Activated naive CD8-positive, alpha-beta T cell (primary cell): Measurements from ENCODE around the gene ZNF496.
A peak's percentile ranks its signal among the peaks of the same experiment; 100 is the strongest.
"Not testable (repeated sequence)": the region's sequence is repeated elsewhere in the genome, so short reads cannot be mapped to it uniquely, and the experiment has no call there.

Source experiments
- H3K27ac Mint-ChIP-seq: one replicate; pipeline ENCODE4 v1.8.0; 2021; ENCODE audit warnings: mixed read lengths
- H3K27me3 Mint-ChIP-seq: one replicate; pipeline ENCODE4 v1.8.0; 2021; ENCODE audit warnings: mixed read lengths
- H3K36me3 Mint-ChIP-seq: one replicate; pipeline ENCODE4 v1.8.0; 2021; ENCODE audit warnings: mixed read lengths
- H3K4me1 Mint-ChIP-seq: one replicate; pipeline ENCODE4 v1.8.0; 2021; ENCODE audit warnings: low read depth, mixed read lengths
- H3K4me3 Mint-ChIP-seq: one replicate; pipeline ENCODE4 v1.8.0; 2021; ENCODE audit warnings: mild to moderate bottlenecking, mixed read lengths
- H3K9me3 Mint-ChIP-seq: one replicate; pipeline ENCODE4 v1.8.0; 2021; ENCODE audit warnings: low read depth, mixed read lengths

ZNF496 gene

DNA sequence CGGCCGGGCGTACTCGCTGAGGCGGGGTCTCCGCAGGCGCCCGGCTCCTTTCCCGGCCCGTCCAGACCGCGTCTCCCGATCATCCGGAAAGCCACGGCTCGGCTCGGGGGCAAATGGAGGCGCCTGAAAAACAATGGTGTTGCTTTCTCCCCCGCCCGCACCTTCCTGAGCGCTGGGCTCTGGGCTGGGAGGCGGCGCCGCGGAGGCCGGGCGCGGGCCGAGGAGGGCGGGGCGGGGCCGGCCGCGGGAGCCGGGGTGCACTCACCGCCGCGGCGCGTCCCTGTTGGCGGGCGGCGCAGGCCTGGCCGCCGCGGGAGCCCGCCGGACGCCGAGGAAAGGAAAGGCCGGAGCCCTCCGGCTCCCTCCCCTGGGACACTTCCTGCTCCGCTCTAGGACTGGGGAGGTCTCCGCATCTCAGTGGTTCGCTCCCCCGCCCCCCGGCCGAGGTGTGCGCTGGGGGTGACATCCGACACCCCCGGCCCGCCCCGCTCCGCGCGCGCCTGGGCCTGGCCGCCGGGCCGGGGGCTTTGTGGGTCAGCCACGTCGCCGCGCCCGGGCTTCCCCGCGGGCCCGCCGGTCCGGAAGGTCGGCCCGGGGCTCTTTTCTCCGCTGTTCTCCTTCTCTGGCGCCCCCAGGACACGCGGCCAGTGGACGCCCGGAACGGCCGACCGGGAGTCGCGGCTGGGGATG lies at the start of gene ZNF496:
Gene ZNF496 (minus strand): TSS at position 343 of the 690 bp plus-strand sequence. CDS start 2,289 bp downstream, outside the sequence.
- Mint-ChIP-seq H3K36me3 (peaks cover 4% of the 10 kb centered on the region), H3K4me1 (peaks cover 62% of the 10 kb centered on the region), H3K27ac (peak within 1 kb of the TSS; percentile 85), H3K27me3 (no peaks in the 10 kb centered on the region), H3K4me3 (peak within 1 kb of the TSS; percentile 88), H3K9me3 (no peaks in the 10 kb centered on the region)

DNA sequence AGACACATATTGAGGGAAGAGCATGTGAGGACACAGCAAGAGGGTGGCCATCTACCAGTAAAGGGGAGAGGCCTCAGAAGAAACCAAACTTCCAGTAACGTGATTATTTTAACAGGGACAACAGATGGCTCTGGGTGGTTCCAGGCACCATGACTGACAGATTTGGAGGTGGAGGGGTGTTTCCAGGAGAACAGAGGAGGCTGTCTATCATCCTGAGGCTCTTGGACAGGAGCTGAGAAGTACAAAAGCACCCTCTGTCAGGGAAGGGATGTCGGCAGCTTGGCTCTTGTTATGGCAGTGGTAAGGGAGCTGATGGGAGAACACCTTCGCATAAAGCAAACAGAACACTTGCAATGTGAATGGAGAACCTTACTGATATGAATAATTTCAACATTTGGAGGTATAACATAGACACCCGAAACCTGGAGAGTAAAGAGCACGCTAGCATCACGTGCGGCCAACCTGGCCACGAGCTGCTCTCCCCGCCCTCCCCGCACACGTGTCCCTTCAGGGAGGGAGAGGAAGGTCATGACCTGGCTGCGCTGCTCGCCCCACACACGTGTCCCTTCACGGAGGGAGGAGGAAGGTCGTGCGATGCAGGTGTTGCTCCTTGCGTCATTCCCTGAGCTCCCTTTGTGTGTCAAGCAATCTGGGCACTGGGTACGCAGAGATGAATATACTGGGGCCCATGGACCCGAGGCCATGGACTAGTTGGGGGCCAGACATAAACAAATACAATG lies 46.8 kb upstream of the ZNF496 start:
- Mint-ChIP-seq H3K27me3 (no peaks in the 10 kb centered on the region), H3K4me3 (no peak overlapping the region), H3K36me3 (peaks cover 3% of the 10 kb centered on the region), H3K27ac (no peak overlapping the region), H3K9me3 (no peaks in the 10 kb centered on the region), H3K4me1 (peaks cover 4% of the 10 kb centered on the region)

DNA sequence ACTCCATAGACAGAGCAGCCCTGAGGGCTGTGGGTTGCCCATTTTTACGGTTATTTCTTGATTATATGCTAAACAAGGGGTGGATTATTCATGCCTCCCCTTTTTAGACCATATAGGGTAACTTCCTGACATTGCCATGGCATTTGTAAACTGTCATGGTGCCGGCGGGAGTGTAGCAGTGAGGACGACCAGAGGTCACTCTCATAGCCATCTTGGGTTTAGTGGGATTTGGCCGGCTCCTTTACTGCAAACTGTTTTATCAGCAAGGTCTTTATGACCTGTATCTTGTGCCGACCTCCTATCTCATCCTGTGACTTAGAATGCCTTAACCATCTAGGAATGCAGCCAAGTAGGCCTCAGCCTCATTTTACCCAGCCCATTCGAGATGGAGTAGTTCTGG lies 46.0 kb upstream of the ZNF496 start:
- H3K4me3 Mint-ChIP-seq, H3K4me1 Mint-ChIP-seq, H3K36me3 Mint-ChIP-seq, H3K9me3 Mint-ChIP-seq, H3K27me3 Mint-ChIP-seq, H3K27ac Mint-ChIP-seq: not testable (repeated sequence)

DNA sequence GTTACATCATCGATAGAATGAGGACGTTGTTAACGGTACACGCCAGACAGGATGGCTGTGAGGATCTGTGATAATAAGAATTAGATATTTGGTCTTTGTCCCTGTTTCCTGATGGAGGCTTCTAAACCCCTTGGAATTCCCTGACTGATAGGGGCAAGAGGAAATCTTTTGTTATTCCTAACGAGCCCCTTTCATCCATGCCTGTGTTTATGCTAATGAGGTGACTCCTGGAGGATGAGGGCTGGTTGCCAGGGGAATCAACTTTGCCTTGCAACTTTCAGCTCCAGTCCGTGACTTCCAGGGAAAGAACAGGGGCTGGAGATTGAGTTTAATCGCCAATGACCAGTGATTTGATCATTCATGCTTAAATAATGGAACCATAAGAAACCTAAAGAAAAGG lies 45.0 kb upstream of the ZNF496 start:
- Mint-ChIP-seq H3K27me3 (no peaks in the 10 kb centered on the region), H3K27ac (no peak overlapping the region), H3K9me3 (no peaks in the 10 kb centered on the region), H3K36me3 (peaks cover 3% of the 10 kb centered on the region), H3K4me1 (peaks cover 6% of the 10 kb centered on the region), H3K4me3 (no peak overlapping the region)

DNA sequence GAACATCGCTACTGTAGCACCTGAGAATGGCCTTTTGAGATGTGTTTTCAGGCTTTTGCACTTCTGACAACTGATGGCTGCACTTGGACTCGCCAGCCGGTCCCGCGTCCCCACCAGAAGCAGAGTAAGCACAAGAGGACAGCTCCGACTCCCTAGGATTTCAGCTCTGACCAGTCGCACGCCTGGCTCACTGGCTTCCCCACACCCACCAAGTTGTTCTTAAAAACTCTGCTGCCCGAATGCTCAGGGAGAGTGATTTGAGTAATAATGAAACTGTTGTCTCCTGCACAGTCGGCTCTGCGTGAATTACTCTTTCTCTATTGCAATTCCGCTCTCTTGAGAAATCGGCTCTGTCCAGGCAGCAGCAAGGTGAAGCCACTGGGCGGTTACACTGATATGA lies 44.1 kb upstream of the ZNF496 start:
- no peaks in the 10 kb centered on the region for H3K9me3 Mint-ChIP-seq
- no peak overlapping the region for H3K4me3 Mint-ChIP-seq
- H3K27ac Mint-ChIP-seq, result no peak overlapping the region
- peaks cover 6% of the 10 kb centered on the region for H3K4me1 Mint-ChIP-seq
- H3K27me3 Mint-ChIP-seq, result no peaks in the 10 kb centered on the region
- peaks cover 3% of the 10 kb centered on the region for H3K36me3 Mint-ChIP-seq

DNA sequence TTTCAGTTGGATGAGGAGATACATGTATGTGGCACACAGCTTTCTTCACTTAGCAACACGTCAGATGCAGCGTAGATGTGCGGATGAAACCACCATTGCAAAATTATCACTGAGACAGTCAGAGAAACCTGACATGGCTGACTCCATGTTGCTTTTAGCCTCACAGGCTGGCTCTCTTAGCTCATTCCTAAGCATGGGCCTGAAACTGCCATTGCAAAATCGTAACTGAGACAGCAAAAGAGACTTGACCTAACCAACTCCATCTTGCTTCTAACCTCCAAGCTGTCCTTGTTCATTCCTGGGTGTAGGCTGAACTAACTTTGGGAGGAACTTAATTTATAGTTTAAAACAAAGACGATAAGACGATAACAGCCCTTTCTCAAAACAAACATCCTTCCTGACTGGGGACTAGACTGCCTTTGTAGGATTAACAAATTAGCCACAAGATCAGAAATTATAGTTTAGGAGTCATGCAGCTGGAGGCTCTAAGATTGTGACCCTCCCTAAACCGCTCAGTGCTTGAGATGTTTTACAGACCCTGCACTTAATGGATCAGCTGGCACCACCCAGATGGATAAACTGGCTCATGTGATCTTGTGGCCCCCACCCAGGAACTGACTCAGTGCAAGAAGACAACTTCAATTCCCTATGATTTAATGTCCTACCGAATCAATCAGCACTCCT lies 43.1 kb upstream of the ZNF496 start:
- not testable (repeated sequence) for H3K4me3 Mint-ChIP-seq, H3K9me3 Mint-ChIP-seq, H3K27ac Mint-ChIP-seq, H3K36me3 Mint-ChIP-seq, H3K4me1 Mint-ChIP-seq, H3K27me3 Mint-ChIP-seq

DNA sequence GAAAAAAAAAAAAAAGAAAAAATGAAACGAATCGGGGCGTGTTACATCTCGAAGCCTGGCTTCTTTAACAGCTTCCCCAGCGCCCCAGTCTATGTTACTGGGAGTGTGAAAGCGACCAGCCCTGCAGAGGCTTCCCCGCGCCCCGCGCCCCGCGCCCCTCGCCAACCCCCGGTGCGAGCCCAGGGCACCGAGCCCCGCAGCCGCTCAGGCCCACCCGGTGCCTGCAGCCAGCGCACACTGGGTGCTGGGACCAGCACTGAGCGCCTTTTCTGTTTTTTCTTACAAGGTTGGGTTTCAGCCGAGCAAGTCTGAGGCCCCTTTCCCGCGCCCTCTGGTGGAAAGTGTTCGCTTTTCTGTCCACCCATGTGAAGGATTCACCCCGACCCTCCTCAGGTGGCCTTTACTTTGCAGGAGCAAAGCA lies 42.1 kb upstream of the ZNF496 start:
- H3K4me3 Mint-ChIP-seq, result no peak overlapping the region
- no peak overlapping the region for H3K27ac Mint-ChIP-seq
- peaks cover 3% of the 10 kb centered on the region for H3K36me3 Mint-ChIP-seq
- H3K27me3 Mint-ChIP-seq, result no peaks in the 10 kb centered on the region
- H3K4me1 Mint-ChIP-seq, result peaks cover 6% of the 10 kb centered on the region
- H3K9me3 Mint-ChIP-seq, result no peaks in the 10 kb centered on the region

DNA sequence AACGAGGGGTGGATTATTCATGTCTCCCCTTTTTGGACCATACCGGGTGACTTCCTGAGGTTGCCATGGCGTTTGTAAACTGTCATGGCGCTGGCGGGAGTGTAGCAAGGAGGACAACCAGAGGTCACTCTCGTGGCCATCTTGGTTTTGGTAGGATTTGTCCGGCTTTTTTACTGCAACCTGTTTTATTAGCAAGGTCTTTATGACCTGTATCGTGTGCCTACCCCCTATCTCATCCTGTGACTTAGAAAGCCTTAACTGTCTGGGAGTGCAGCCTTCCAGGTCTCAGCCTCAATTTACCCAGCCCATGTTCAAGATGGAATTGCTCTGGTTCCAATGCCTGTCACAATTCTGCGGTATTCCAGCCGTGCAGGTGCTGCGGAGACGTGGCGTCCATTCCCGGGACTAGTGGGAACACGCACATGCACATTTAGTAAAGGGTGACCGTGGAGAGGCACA lies 40.2 kb upstream of the ZNF496 start:
- H3K27me3 Mint-ChIP-seq, result peaks cover 3% of the 10 kb centered on the region
- peaks cover 6% of the 10 kb centered on the region for H3K4me1 Mint-ChIP-seq
- H3K9me3 Mint-ChIP-seq, result no peaks in the 10 kb centered on the region
- H3K36me3 Mint-ChIP-seq, result no peaks in the 10 kb centered on the region
- no peak overlapping the region for H3K4me3 Mint-ChIP-seq
- H3K27ac Mint-ChIP-seq, result no peak overlapping the region

DNA sequence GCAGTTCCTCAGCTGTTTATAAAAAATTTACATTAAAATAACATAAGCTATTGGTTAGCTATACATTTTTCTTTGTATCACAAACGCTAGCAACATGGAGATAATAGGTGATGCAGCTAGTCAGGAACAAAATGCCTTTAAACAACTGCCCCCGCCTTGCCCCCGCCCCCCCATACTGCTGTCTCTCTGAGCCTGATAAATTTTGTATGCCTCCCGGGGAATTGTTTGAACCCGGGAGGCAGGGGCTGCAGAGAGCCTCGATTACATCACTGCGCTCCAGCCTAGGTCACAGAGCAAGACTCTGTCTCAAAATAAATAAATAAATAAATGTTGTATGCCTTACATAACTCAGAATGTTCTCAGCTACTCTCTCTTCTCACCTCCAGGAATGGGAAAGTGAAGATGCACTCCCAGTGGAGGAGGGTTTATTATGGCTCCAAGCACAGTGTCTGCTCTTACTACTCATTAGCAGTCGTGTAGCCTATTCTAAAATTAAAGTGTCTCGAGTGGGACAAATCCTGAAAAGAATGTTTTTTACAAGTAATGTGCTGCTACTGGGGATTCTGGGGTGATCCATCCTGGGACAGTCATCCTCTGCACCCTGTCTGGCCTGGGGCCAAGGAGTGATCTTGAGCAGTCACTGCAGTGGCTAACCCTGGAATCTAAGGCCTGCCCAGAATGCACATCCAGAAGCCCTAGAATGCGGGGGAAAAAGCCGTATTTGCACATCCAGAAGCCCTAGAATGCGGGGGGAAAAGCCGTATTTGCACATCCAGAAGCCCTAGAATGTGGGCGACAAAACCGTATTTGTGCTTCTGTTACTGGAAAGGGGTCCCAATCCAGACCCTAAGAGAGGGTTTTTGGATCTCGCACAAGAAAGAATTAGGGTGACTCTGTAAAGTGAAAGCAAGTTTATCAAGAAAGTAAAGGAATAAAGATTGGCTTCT lies 39.4 kb upstream of the ZNF496 start:
- H3K4me3 Mint-ChIP-seq, result no peak overlapping the region
- peaks cover 3% of the 10 kb centered on the region for H3K27me3 Mint-ChIP-seq
- no peaks in the 10 kb centered on the region for H3K9me3 Mint-ChIP-seq
- H3K4me1 Mint-ChIP-seq, result peaks cover 6% of the 10 kb centered on the region
- H3K36me3 Mint-ChIP-seq, result no peaks in the 10 kb centered on the region
- H3K27ac Mint-ChIP-seq, result no peak overlapping the region

DNA sequence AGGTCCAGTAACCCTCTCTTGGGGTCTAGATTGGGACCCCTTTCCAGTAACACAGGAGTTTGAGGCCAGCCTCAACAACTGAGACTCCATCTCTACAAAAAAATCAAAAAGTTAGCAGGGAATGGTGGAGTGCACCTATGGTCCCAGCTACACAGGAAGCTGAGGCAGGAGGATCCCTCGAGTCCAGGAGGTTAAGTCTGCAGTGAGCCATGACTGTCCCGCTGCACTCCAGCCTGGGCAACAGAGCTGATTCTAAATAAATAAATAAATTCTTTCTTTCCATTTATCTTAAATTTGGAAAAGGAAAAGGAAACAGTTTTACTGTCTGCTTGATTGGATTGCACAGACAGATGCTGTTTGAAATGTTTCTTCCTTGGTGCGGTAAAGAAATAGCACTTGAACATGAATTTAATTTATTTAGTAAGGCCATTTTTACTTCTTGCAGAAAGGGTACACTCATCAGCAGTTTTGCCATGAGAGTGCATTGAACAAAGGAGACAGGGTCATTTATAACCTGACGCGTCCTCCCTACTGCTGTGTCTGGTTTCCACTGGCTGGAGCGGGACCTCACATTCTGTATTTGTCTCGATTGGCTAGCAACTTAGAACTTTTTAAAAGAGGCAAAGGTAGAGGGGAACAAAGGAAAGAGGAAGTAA lies 37.0 kb upstream of the ZNF496 start:
- Mint-ChIP-seq H3K4me1 (peaks cover 2% of the 10 kb centered on the region), H3K27ac (no peak overlapping the region), H3K4me3 (no peak overlapping the region), H3K27me3 (peaks cover 9% of the 10 kb centered on the region), H3K36me3 (no peaks in the 10 kb centered on the region), H3K9me3 (no peaks in the 10 kb centered on the region)

DNA sequence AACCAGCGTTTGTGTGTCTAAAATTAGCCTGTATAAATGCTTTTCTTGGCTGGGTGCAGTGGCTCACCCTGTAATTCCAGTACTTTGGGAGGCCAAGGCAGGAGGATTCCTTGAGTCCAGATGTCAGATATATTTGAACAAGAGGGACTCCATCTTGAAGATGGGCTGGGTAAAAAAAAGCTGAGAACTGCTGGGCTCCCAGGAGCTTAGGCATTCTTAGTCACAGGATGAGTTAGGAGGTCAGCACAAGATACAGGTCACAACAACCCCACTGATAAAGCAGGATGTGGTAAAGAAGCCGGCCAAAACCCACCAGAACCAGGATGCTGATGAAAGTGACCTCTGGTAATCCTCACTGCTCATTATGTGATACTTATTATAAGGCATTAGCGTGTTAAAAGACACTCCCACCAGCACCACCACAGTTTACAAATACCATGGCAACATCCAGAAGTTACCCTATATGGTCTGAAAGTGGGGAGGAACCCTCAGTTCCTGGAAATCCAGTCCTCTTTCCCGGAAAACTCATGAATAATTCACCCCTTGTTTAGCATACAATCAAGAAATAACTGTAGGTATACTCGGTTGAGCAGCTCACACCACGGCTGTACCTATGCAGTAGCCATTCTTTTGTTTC lies 36.2 kb upstream of the ZNF496 start:
- Mint-ChIP-seq H3K27ac (no peak overlapping the region), H3K4me1 (peaks cover 2% of the 10 kb centered on the region), H3K4me3 (no peak overlapping the region), H3K9me3 (no peaks in the 10 kb centered on the region), H3K36me3 (no peaks in the 10 kb centered on the region), H3K27me3 (peaks cover 9% of the 10 kb centered on the region)

DNA sequence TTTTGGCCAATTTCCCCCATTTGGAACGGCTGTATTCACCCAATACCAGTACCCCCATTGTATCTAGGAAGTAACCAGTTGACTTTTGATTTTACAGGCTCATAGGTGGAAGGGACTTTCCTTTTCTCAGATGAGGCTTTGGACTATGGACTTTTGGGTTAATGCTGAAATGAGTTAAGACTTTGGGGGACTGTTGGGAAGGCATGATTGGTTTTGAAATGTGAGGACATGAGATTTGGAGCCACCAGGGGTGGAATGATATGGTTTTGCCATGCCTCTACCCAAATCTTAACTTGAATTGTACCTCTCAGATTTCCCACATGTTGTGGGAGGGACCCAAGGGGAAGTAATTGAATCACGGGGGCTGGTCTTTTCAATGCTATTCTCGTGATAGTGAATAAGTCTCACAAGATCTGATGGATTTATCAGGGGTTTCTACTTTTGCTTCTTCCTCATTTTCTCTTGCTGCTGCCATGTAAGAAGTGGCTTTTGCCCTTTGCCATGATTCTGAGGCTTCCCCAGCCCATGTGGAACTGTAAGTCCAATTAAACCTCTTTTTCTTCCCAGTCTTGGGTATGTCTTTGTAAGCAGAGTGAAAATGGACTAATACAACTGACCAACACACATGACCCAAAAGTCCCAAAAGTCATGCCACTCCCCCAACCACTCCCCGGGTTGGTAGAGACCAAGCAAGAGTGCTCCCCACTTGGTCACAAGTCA lies 35.4 kb upstream of the ZNF496 start:
- H3K36me3 Mint-ChIP-seq, result no peaks in the 10 kb centered on the region

DNA sequence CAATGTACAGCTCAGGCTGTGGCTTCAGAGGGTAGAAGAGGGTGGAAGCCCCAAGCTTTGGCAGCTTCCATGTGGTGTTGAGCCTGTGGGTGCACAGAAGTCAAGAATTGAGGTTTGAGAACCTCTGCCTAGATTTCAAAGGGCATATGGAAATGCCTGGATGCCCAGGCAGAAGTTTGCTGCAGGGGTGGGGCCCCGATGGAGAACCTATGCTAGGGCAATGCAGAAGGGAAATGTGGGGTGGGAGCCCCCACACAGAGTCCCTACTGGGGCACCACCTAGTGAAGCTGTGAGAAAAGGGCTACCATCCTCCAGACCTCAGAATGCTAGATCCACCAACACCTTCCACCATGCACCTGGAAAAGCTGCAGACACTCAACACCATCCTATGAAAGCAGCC lies 34.7 kb upstream of the ZNF496 start:
- not testable (repeated sequence) for H3K9me3 Mint-ChIP-seq, H3K27me3 Mint-ChIP-seq, H3K4me1 Mint-ChIP-seq, H3K27ac Mint-ChIP-seq, H3K4me3 Mint-ChIP-seq, H3K36me3 Mint-ChIP-seq

More for the DNA sequence above, 35.4 kb upstream of the ZNF496 start:
- no peaks in the 10 kb centered on the region for H3K4me1 Mint-ChIP-seq
- H3K27ac Mint-ChIP-seq, result no peak overlapping the region
- H3K27me3 Mint-ChIP-seq, result peaks cover 9% of the 10 kb centered on the region
- H3K4me3 Mint-ChIP-seq, result no peak overlapping the region
- H3K9me3 Mint-ChIP-seq, result no peaks in the 10 kb centered on the region
